Activated CD8-positive, alpha-beta T cell treated with anti-CD3 and anti-CD28 coated beads, Interleukin-2, amount 10 ng/mL, durations not matched to agents 7 days and 5 days (primary cell): ENCODE measurements around the gene RHOT2. TPM values are rescaled to one million over a fixed set of nuclear protein-coding genes. Genes with fewer than 3 reads are reported as not detected.
"Not testable (repeated sequence)": the region's sequence is repeated elsewhere in the genome, so short reads cannot be mapped to it uniquely, and the experiment has no call there.

Experiments used
- ATAC-seq: fragments of 150-1000 bp; cut with Tn5 transposase; one replicate; pipeline ENCODE4 v1.10.0; 2021; ENCODE audit warnings: moderate library complexity
- CTCF ChIA-PET: fragments of 350-600 bp; sonication (Branson Sonifier 250); formaldehyde crosslinking; loops from one replicate; lab custom pipeline; 2021; ENCODE audit warnings: antibody characterized with exemption; lab: Charles Lee
- POLR2A ChIA-PET: fragments of 350-600 bp; sonication (Branson Sonifier 250); formaldehyde crosslinking; loops from one replicate; lab custom pipeline; 2021; ENCODE audit warnings: antibody characterized with exemption; lab: Charles Lee
- DNase-seq: peaks from one replicate; pipeline ENCODE4 v3.0.0-alpha.2; 2020
- H3K27ac Mint-ChIP-seq: one replicate; pipeline ENCODE4 v1.8.0; 2021; ENCODE audit warnings: mild to moderate bottlenecking, mixed read lengths
- H3K27me3 Mint-ChIP-seq: one replicate; pipeline ENCODE4 v1.8.0; 2021; ENCODE audit warnings: low read depth, mixed read lengths
- H3K36me3 Mint-ChIP-seq: one replicate; pipeline ENCODE4 v1.8.0; 2021; ENCODE audit warnings: low read depth, mixed read lengths
- H3K4me1 Mint-ChIP-seq: one replicate; pipeline ENCODE4 v1.8.0; 2021; ENCODE audit warnings: low read depth, mixed read lengths
- H3K4me3 Mint-ChIP-seq: one replicate; pipeline ENCODE4 v1.8.0; 2021; ENCODE audit warnings: mild to moderate bottlenecking, mixed read lengths
- H3K9me3 Mint-ChIP-seq: one replicate; pipeline ENCODE4 v1.8.0; 2022; ENCODE audit warnings: mixed read lengths; ENCODE audit not compliant: insufficient read depth
- total RNA-seq, 2 experiments: library from RNA; stranded (reverse); gene quantifications; one replicate each; pipeline ENCODE4 v1.2.3, GENCODE V29; 2021

The RHOT2 gene
- total RNA-seq, 2 experiments from 2014 or later = 135 to 139 TPM

GRCh38 chr16:709566-710499 lies 41.9 kb downstream of the RHOT2 start:
- ChIA-PET POLR2A (no interaction called here), CTCF (interaction anchor here (1.0 to 3.7 kb wide), 2 partner anchors 26 to 76 kb away, joined by 3 to 51 read pairs; partner anchors contain the start of genes CHTF18 and RPUSD1)
- H3K4me3 Mint-ChIP-seq = no peak overlapping the region
- H3K36me3 Mint-ChIP-seq = no peaks in the 10 kb centered on the region
- ATAC-seq (no peak), DNase-seq (no peak)
- H3K27me3 Mint-ChIP-seq = peaks cover 26% of the 10 kb centered on the region
- H3K9me3 Mint-ChIP-seq = no peaks in the 10 kb centered on the region
- peaks cover 6% of the 10 kb centered on the region for H3K4me1 Mint-ChIP-seq
- H3K27ac Mint-ChIP-seq = no peak overlapping the region

DNA sequence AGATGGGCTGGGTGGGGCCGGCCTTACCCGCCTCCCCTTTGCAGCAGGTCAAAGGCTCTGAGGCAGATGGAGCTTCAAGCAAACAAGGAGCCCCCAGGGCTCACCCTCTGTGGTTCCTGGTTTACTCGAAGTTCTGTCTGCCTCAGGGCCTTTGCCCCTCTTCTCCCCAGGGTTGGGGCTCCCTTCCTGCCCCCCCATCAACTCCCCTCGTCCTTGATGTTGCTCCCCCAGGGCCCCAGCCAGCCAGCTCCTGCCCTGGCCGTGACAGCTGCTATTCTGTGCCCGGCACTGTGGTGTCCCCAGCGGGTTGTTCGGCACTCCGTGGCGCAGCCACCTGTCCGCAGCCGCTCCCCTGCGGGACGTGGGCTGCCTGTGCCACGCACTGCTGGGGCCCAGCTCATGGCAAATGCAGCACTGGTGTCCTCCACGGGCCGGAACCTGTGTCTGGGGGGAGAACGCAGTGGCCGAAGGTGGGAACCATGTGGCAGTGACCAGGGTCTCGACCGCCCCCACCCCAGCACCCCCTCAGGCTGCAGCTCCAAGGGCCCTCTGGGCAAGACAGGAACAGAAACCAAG lies 42.7 kb downstream of the RHOT2 start:
- no peak for ATAC-seq
- Mint-ChIP-seq H3K27ac (no peak overlapping the region), H3K27me3 (peaks cover 26% of the 10 kb centered on the region), H3K4me3 (no peak overlapping the region), H3K9me3 (no peaks in the 10 kb centered on the region), H3K36me3 (no peaks in the 10 kb centered on the region), H3K4me1 (peaks cover 6% of the 10 kb centered on the region)
- no peak for DNase-seq
- ChIA-PET POLR2A (no interaction called here), CTCF (interaction anchor here (1.0 to 3.7 kb wide), 2 partner anchors 25 to 75 kb away, joined by 3 to 51 read pairs; partner anchors contain the start of genes CHTF18 and RPUSD1)

GRCh38 chr16:711084-711483 lies 43.2 kb downstream of the RHOT2 start:
- no peak for DNase-seq
- ChIA-PET CTCF (interaction anchor here (3.7 kb wide), 1 partner anchor 74 kb away, joined by 51 read pairs; the partner anchor contains the start of genes CHTF18 and RPUSD1), POLR2A (no interaction called here)
- no peak for ATAC-seq
- H3K4me1 Mint-ChIP-seq = peaks cover 9% of the 10 kb centered on the region
- no peaks in the 10 kb centered on the region for H3K36me3 Mint-ChIP-seq
- no peak overlapping the region for H3K4me3 Mint-ChIP-seq
- H3K9me3 Mint-ChIP-seq = no peaks in the 10 kb centered on the region
- no peak overlapping the region for H3K27ac Mint-ChIP-seq
- peaks cover 26% of the 10 kb centered on the region for H3K27me3 Mint-ChIP-seq

GRCh38 chr16:711548-712320 lies 43.8 kb downstream of the RHOT2 start:
- H3K9me3 Mint-ChIP-seq = no peaks in the 10 kb centered on the region
- peak; percentile 85 for DNase-seq
- H3K36me3 Mint-ChIP-seq = no peaks in the 10 kb centered on the region
- CTCF ChIA-PET = interaction anchor here (0.7 to 3.7 kb wide), 19 partner anchors 9 to 345 kb away, joined by 3 to 51 read pairs (median 4); partner anchors contain the start of genes ANTKMT, CHTF18, CIAO3 and RPUSD1
- peaks cover 24% of the 10 kb centered on the region for H3K27me3 Mint-ChIP-seq
- H3K4me1 Mint-ChIP-seq = peaks cover 11% of the 10 kb centered on the region
- H3K4me3 Mint-ChIP-seq = no peak overlapping the region
- POLR2A ChIA-PET = no interaction called here
- ATAC-seq = peak; percentile 65
- no peak overlapping the region for H3K27ac Mint-ChIP-seq

- not testable (repeated sequence) for H3K9me3 Mint-ChIP-seq, H3K4me3 Mint-ChIP-seq
- CTCF ChIA-PET = interaction anchor here (0.7 to 3.7 kb wide), 18 partner anchors 8 to 344 kb away, joined by 3 to 51 read pairs (median 4); partner anchors contain the start of genes ANTKMT, CHTF18, CIAO3 and RPUSD1
Observed at GRCh38 chr16:712740-713250, 44.9 kb downstream of the RHOT2 start.

GRCh38 chr16:714079-714478 lies 46.1 kb downstream of the RHOT2 start:
- no peak overlapping the region for H3K27ac Mint-ChIP-seq
- peaks cover 10% of the 10 kb centered on the region for H3K27me3 Mint-ChIP-seq
- ChIA-PET CTCF (interaction anchor here (1.1 kb wide), 1 partner anchor 71 kb away, joined by 4 read pairs; no protein-coding TSS in a partner anchor), POLR2A (interaction anchor here (1.5 kb wide), 1 partner anchor 24 kb away, joined by 6 read pairs; the partner anchor contains the start of gene WDR24)
- H3K4me1 Mint-ChIP-seq = peaks cover 16% of the 10 kb centered on the region
- no peak overlapping the region for H3K4me3 Mint-ChIP-seq
- no peaks in the 10 kb centered on the region for H3K36me3 Mint-ChIP-seq
- H3K9me3 Mint-ChIP-seq = no peaks in the 10 kb centered on the region
- no peak for ATAC-seq
- no peak for DNase-seq

More at GRCh38 chr16:712740-713250, 44.9 kb downstream of the RHOT2 start:
- Mint-ChIP-seq H3K27me3 (peaks cover 16% of the 10 kb centered on the region), H3K4me1 (peaks cover 11% of the 10 kb centered on the region)
- peak; percentile 61 for DNase-seq
- POLR2A ChIA-PET, ATAC-seq, H3K27ac Mint-ChIP-seq, H3K36me3 Mint-ChIP-seq: not testable (repeated sequence)

GRCh38 chr16:714558-715476 lies 46.9 kb downstream of the RHOT2 start, which contains the start of gene METRN:
METRN (plus strand) TSS chr16:715118; CDS start chr16:715290, 172 bp downstream.
- POLR2A ChIA-PET = interaction anchor here (1.0 to 2.3 kb wide), 4 partner anchors 10 to 24 kb away, joined by 3 to 6 read pairs (median 6); partner anchors contain the start of gene WDR24
- Mint-ChIP-seq H3K36me3 (no peaks in the 10 kb centered on the region), H3K27me3 (peaks cover 7% of the 10 kb centered on the region), H3K9me3 (no peaks in the 10 kb centered on the region), H3K4me3 (peak within 1 kb of the TSS; percentile 43), H3K4me1 (peaks cover 23% of the 10 kb centered on the region), H3K27ac (no peak within 1 kb of the TSS)
- ATAC-seq (peak; percentile 89), DNase-seq (peak; percentile 91)
- CTCF ChIA-PET = interaction anchor here (1.0 to 2.1 kb wide), 5 partner anchors 18 to 74 kb away, joined by 3 to 6 read pairs (median 3); partner anchors contain the start of genes CHTF18 and RPUSD1

DNA sequence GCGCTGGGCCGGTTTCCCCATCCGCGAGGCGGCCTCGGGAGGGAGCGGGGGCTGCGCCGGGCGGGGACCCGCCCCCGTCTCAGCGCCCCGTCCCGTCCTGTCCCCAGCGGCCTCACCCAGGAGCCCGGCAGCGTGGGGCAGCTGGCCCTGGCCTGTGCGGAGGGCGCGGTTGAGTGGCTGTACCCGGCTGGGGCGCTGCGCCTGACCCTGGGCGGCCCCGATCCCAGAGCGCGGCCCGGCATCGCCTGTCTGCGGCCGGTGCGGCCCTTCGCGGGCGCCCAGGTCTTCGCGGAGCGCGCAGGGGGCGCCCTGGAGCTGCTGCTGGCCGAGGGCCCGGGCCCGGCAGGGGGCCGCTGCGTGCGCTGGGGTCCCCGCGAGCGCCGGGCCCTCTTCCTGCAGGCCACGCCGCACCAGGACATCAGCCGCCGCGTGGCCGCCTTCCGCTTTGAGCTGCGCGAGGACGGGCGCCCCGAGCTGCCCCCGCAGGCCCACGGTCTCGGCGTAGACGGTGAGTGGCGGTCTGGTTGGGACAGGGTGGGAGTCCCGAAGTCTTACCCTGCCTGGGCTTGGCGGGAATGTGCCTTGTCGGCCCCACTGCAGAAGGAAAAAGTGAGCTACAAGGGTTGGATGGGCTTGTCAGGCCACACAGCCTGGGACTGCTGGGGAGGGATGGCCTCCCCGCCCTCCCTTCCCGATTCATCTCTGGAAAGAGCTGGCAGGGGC lies 47.7 kb downstream of the RHOT2 start:
- ChIA-PET POLR2A (interaction anchor here (0.6 to 2.3 kb wide), 6 partner anchors 11 to 33 kb away, joined by 3 to 6 read pairs (median 4); partner anchors contain the start of gene WDR24), CTCF (interaction anchor here (0.8 to 2.1 kb wide), 12 partner anchors 8 to 73 kb away, joined by 3 to 9 read pairs (median 3); partner anchors contain the start of genes CHTF18, CIAO3 and RPUSD1)
- no peak overlapping the region for H3K27ac Mint-ChIP-seq
- H3K36me3 Mint-ChIP-seq = no peaks in the 10 kb centered on the region
- peaks cover 31% of the 10 kb centered on the region for H3K4me1 Mint-ChIP-seq
- no peaks in the 10 kb centered on the region for H3K9me3 Mint-ChIP-seq
- ATAC-seq (peak; percentile 17), DNase-seq (no peak)
- peak overlapping the region; percentile 43 for H3K4me3 Mint-ChIP-seq
- peaks cover 7% of the 10 kb centered on the region for H3K27me3 Mint-ChIP-seq

GRCh38 chr16:716200-716568 lies 48.3 kb downstream of the RHOT2 start:
- H3K9me3 Mint-ChIP-seq = no peaks in the 10 kb centered on the region
- ChIA-PET CTCF (interaction anchor here (0.8 to 2.1 kb wide), 9 partner anchors 8 to 72 kb away, joined by 3 to 9 read pairs (median 3); partner anchors contain the start of genes CHTF18, CIAO3 and RPUSD1), POLR2A (interaction anchor here (0.6 to 2.3 kb wide), 4 partner anchors 12 to 33 kb away, joined by 3 to 6 read pairs (median 4); partner anchors contain the start of gene WDR24)
- no peak for ATAC-seq
- H3K4me3 Mint-ChIP-seq = peak overlapping the region; percentile 43
- no peaks in the 10 kb centered on the region for H3K36me3 Mint-ChIP-seq
- H3K27me3 Mint-ChIP-seq = peaks cover 7% of the 10 kb centered on the region
- H3K27ac Mint-ChIP-seq = no peak overlapping the region
- H3K4me1 Mint-ChIP-seq = peaks cover 32% of the 10 kb centered on the region
- no peak for DNase-seq
